ENCODE results near the gene C1D. TPM values are rescaled to one million over a fixed set of nuclear protein-coding genes. Genes with fewer than 3 reads are reported as not detected.

C1D gene
- total RNA-seq, 1 donor from 2014 or later = 19.0 TPM

Other genes starting within 250 kb of the C1D start
- gene PNO1, start 94.9 kb upstream of the C1D start, total RNA-seq = 12.8 and 16.2 TPM in 2 replicates
- 44.1 and 48.5 TPM in 2 replicates for gene PPP3R1, start 189.5 kb upstream of the C1D start, total RNA-seq